ENCODE results near the gene RXRG. TPM values are rescaled to one million over a fixed set of nuclear protein-coding genes. Genes with fewer than 3 reads are reported as not detected.
A peak's percentile ranks its signal among the peaks of the same experiment; 100 is the strongest.

The RXRG gene
- total and polyA plus RNA-seq, 9 of the 15 experiments (the other 6 are each of a cell fraction or from before 2014, with no cell fraction given), result not detected

DNA sequence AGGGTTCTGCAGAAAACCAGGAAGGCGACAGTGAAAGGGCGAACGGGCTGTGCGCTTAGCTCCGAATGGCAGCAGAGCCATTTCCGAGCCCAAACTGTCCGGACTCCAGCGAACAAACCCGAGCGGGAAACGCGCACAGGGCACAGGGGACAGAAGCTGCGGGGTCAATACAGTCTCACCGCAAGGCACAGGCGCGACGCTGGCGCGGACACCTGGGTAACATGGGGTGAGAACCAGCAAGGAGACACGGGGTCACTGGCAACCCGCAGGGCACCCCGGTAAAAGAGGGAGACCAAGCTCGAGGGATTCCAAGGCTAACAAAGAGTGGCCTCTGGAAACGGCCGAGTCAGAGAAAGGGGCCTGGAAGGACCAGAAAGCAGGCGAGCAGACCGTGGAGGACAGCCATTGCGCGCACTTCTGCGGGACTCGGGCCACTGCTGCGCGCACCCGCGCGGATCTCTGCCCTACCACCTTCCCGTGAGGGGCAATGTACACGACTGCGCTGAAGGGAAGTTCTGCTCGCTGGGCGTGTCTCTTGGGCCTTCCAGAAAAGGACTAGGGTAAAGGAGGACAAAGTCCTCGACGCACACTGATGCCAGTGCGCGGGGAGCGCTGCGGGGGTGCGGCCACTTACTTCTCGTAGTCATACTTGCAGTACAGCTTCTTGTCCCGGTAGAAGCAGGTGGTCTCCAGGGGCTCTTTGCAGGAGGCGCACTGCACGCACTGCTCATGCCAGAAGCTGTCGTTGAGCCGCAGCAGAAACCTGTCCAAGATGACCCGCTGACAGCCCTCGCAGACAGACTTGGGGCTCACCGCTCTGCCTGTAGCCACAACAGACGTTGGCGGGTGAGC lies 92.3 kb downstream of the RXRG start:
- WGBS (ENCODE audit: insufficient coverage, low coverage, missing lambda C conversion rate), result 1% methylated on average over 59 of the region's 59 CpGs
- H4K20me1 ChIP-seq (replicated peaks; ENCODE audit: control insufficient read depth, insufficient read depth, low read length), result no peaks in the 10 kb centered on the region
- in situ Hi-C loops (cut with MboI) (no loop called here), intact Hi-C loops (cut with micrococcal nuclease) (no loop called here)
- no peaks in the 10 kb centered on the region for H3K79me2 ChIP-seq (ENCODE audit: control insufficient read depth, insufficient read depth, low read length)
- no peak overlapping the region for H2AFZ ChIP-seq (ENCODE audit: low read depth, low read length)
- FAIRE-seq (no peak), ATAC-seq (no peak; the same call in 2 of the 3 replicates), DNase-seq (ENCODE audit: extremely low read depth in 1 of 4, low spot score in 3 of 4) (no peak)
- peaks cover 0 to 8% of the 10 kb centered on the region in 2 experiments; a peak in 1 of 5 replicates for H3K4me1 ChIP-seq (replicated peaks in 1 of 2; ENCODE audit: control insufficient read depth in 2 of 2, insufficient read depth in 2 of 2, low read length in 2 of 2)
- ChIA-PET CTCF (ENCODE audit: low intra/inter-chr PET ratio) (no interaction called here), POLR2A (no interaction called here)
- no peak overlapping the region for H3K4me2 ChIP-seq (ENCODE audit: insufficient read depth, low read length)
- no peaks in the 10 kb centered on the region for H3K9me3 ChIP-seq (replicated peaks; ENCODE audit: control insufficient read depth, insufficient read depth, low read depth, low read length)
- no peak overlapping the region for H3K27ac ChIP-seq (ENCODE audit: extremely low read depth, low read depth, low read length)
- no peak overlapping the region for H3K9ac ChIP-seq (ENCODE audit: insufficient read depth in 1 of 2, low read depth in 2 of 2, low read length in 2 of 2)
- no peak overlapping the region for H3K4me3 ChIP-seq
- no peaks in the 10 kb centered on the region for H3K9me1 ChIP-seq (ENCODE audit: control insufficient read depth, insufficient read depth, low read length)
- no TSS peak for BruUV-seq (replicated peaks)
- TF ChIP-seq ZNF124 (CRISPR knock-in tag; IDR thresholded peaks at IDR 0.05), result no peak
- TF ChIP-seq HDAC6 (IDR thresholded peaks at IDR 0.05; ENCODE audit: low read depth, low read length), result 0 out of 2 replicates have a peak, but pooled peaks have one; percentile 12
- peaks cover 40 to 51% of the 10 kb centered on the region in 2 experiments for H3K27me3 ChIP-seq (ENCODE audit: control insufficient read depth in 2 of 2, insufficient read depth in 2 of 2, low read length in 2 of 2)
- no peaks in the 10 kb centered on the region for H3K36me3 ChIP-seq (ENCODE audit: control insufficient read depth, insufficient read depth, low read length)

DNA sequence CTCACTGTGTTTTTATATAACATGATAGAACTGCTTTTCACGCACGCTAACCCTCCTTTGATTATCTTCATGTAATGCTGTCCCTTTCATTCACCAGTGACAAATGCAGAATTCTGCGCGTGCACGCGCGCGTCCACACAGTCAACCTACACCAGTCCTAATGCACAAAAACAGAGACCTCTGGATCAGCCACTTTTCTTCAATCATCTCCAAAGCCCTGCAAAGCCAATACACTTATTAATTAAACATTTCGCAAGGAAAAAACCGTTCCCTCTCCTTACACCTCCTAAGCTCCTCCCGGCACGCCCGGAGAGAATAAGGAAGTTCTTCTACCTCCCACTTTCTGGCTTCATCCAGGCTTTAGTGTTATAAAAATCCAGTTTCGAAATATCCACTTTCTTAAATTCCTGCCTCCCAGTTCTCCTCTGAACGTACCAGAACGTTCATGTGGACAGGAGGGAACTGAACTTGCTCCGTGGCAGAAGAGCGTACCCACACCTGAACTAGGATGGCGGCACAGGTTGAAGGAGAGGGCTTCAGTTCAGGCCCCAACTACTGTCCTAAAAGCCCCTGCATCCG lies 93.0 kb downstream of the RXRG start:
- H3K79me2 ChIP-seq (ENCODE audit: control insufficient read depth, insufficient read depth, low read length), result no peaks in the 10 kb centered on the region
- POLR2A ChIA-PET, result no interaction called here
- intact Hi-C loops (cut with micrococcal nuclease), result no loop called here
- in situ Hi-C loops (cut with MboI), result no loop called here
- no peaks in the 10 kb centered on the region for H4K20me1 ChIP-seq (replicated peaks; ENCODE audit: control insufficient read depth, insufficient read depth, low read length)
- H3K9me1 ChIP-seq (ENCODE audit: control insufficient read depth, insufficient read depth, low read length), result no peaks in the 10 kb centered on the region
- no peak overlapping the region for H2AFZ ChIP-seq (ENCODE audit: low read depth, low read length)
- CTCF ChIA-PET (ENCODE audit: low intra/inter-chr PET ratio), result no interaction called here
- no peak overlapping the region for H3K4me2 ChIP-seq (ENCODE audit: insufficient read depth, low read length)
- no peaks in the 10 kb centered on the region for H3K36me3 ChIP-seq (ENCODE audit: control insufficient read depth, insufficient read depth, low read length)
- H3K27ac ChIP-seq (ENCODE audit: extremely low read depth, low read depth, low read length), result no peak overlapping the region
- FAIRE-seq (no peak), ATAC-seq (no peak), DNase-seq (ENCODE audit: extremely low read depth in 1 of 4, low spot score in 3 of 4) (no peak)
- no peaks in the 10 kb centered on the region for H3K9me3 ChIP-seq (replicated peaks; ENCODE audit: control insufficient read depth, insufficient read depth, low read depth, low read length)
- 23% methylated on average over 20 of the region's 20 CpGs for WGBS (ENCODE audit: insufficient coverage, low coverage, missing lambda C conversion rate)
- no peak overlapping the region for H3K4me3 ChIP-seq
- no TSS peak for BruUV-seq (replicated peaks)
- H3K27me3 ChIP-seq (ENCODE audit: control insufficient read depth in 2 of 2, insufficient read depth in 2 of 2, low read length in 2 of 2), result peaks cover 34 to 48% of the 10 kb centered on the region in 2 experiments
- H3K9ac ChIP-seq (ENCODE audit: insufficient read depth in 1 of 2, low read depth in 2 of 2, low read length in 2 of 2), result no peak overlapping the region
- peaks cover 0 to 8% of the 10 kb centered on the region in 2 experiments; a peak in 1 of 5 replicates for H3K4me1 ChIP-seq (replicated peaks in 1 of 2; ENCODE audit: control insufficient read depth in 2 of 2, insufficient read depth in 2 of 2, low read length in 2 of 2)
- TF ChIP-seq ZC3H11A (IDR thresholded peaks at IDR 0.05; ENCODE audit: low read depth, low read length) (no peak), GATA2 (CRISPR knock-in tag; IDR thresholded peaks at IDR 0.05) (no peak), SIRT6 (IDR thresholded peaks at IDR 0.05; ENCODE audit: low read depth, low read length) (no peak), JUN (IDR thresholded peaks at IDR 0.05; ENCODE audit: borderline replicate concordance, low read depth, low read length) (no peak), JUN (CRISPR knock-in tag; IDR thresholded peaks at IDR 0.05; ENCODE audit: borderline replicate concordance) (no peak), ZNF212 (CRISPR knock-in tag; IDR thresholded peaks at IDR 0.05) (no peak), MCM5 (IDR thresholded peaks at IDR 0.05; ENCODE audit: low read depth) (no peak)
- TF ChIP-seq, protein P1, sequence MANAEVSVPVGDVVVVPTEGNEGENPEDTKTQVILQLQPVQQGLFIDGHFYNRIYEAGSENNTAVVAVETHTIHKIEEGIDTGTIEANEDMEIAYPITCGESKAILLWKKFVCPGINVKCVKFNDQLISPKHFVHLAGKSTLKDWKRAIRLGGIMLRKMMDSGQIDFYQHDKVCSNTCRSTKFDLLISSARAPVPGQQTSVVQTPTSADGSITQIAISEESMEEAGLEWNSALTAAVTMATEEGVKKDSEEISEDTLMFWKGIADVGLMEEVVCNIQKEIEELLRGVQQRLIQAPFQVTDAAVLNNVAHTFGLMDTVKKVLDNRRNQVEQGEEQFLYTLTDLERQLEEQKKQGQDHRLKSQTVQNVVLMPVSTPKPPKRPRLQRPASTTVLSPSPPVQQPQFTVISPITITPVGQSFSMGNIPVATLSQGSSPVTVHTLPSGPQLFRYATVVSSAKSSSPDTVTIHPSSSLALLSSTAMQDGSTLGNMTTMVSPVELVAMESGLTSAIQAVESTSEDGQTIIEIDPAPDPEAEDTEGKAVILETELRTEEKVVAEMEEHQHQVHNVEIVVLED (CRISPR knock-in tag; IDR thresholded peaks at IDR 0.05), result no peak
